GM10266 (cell line): ENCODE measurements around the gene TMEM132C.

Experiments
- DNase-seq: peaks from one replicate; pipeline ENCODE4 v3.0.0; 2012; ENCODE audit errors: extremely low spot score
- TF ChIP-seq, protein P1 (sequence below): IDR thresholded peaks from 2 replicates; pipeline ENCODE4 v1.5.1; 2012; ENCODE audit warnings: mild to moderate bottlenecking, low read depth; ENCODE audit not compliant: control insufficient read depth, insufficient read depth; ENCODE audit errors: missing control alignments

TMEM132C gene

DNA sequence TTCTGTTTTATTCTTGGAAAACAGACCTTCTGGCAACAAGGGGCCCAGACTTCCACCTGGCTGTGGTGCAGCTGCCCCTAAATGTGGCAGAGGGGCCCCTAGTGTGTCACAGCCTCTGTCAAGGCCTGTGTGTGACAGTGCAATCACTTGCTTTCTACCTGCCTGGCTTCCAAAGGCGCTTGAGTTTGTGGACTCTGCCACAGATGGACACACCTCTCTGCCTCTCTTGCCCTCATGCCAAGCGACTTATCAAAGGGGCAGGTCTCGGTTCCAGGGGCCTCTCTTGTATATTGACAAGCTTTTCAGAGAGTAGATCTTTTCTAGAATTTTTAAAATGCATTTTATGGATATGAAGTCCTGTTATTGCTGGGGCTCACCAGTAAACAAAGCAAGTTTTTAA, 339.6 kb downstream of the TMEM132C start:
- TF ChIP-seq, protein P1, sequence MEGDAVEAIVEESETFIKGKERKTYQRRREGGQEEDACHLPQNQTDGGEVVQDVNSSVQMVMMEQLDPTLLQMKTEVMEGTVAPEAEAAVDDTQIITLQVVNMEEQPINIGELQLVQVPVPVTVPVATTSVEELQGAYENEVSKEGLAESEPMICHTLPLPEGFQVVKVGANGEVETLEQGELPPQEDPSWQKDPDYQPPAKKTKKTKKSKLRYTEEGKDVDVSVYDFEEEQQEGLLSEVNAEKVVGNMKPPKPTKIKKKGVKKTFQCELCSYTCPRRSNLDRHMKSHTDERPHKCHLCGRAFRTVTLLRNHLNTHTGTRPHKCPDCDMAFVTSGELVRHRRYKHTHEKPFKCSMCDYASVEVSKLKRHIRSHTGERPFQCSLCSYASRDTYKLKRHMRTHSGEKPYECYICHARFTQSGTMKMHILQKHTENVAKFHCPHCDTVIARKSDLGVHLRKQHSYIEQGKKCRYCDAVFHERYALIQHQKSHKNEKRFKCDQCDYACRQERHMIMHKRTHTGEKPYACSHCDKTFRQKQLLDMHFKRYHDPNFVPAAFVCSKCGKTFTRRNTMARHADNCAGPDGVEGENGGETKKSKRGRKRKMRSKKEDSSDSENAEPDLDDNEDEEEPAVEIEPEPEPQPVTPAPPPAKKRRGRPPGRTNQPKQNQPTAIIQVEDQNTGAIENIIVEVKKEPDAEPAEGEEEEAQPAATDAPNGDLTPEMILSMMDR, result no peak
- DNase-seq, result no peak

DNA sequence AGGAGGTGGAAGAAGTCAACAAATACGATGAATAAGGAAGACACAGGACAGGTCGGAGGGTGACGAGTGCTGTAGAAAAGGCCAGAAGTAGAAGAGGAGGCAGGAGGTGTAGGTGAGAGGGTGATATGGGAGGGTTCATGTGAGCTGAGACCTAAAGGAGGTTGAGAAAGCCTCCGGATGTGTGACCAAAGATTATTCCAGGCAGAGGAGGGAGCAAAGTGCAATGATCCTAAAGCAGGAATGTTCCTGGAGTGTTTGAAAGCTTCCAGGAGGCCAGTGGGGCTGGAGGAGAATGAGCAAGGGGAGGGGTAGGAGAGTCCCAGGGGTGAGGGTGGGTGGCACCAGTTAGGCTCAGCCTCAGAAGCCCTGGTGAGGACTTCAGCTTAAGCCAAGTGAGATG, 340.0 kb downstream of the TMEM132C start:
- DNase-seq, result no peak
- TF ChIP-seq, protein P1, result no peak

DNA sequence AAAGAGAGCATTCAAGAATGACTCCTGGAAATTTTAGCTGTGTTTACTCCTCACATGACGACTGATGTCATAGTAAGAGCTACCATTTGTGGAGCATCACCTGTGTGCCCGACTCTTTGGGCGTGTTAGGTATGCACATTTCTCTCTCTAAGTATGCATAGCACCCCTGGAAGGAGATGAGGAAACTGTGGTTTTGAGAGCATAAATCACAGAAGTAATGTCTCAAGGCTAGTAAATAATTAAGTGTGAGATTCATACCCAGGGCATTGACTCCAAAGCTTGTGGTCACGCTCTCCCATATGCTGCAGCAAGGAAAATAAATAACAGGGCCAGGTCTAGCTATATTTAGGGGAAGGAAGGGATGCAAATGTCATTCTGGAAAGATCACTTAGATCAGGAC, 340.7 kb downstream of the TMEM132C start:
- no peak for DNase-seq
- TF ChIP-seq, protein P1, result no peak

GRCh38 chr12:128609861-128610260, 342.9 kb downstream of the TMEM132C start:
- DNase-seq, result no peak
- TF ChIP-seq, protein P1, result no peak

GRCh38 chr12:128611736-128612135, 344.8 kb downstream of the TMEM132C start:
- TF ChIP-seq, protein P1, result no peak
- no peak for DNase-seq

DNA sequence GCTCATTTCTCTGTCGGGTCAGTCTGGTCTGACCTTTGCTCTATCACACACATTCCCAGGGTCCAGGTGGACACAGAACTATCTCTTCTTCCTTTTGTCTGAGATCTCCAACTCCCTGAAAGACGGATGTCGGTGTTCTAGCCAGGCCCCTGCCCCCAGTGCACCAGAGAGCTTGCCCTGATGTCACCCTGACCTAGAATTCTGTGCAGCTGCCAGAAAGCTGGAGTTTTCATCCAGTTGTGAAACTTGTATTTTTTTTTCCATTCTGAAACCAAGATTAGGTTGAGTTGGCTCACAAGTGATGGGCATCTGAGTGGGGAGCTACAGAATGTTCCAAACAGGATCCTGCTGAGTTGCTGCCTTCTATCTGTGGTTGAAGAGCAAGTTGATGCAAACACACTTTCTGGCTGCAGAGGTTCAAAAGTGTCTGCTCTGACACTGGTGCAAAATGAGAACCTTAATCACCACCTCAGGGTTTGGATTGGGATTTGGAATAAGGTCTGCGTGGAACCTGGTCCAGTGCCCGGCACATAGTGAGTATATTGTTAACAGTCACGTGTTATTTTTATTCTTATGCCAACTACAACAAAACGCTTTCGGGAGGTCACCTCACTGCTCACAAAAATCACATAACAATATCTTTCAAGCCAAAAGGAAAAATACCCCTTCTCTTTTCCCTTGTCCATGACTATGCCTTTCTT, 345.3 kb downstream of the TMEM132C start:
- TF ChIP-seq, protein P1, result no peak
- DNase-seq, result no peak

DNA sequence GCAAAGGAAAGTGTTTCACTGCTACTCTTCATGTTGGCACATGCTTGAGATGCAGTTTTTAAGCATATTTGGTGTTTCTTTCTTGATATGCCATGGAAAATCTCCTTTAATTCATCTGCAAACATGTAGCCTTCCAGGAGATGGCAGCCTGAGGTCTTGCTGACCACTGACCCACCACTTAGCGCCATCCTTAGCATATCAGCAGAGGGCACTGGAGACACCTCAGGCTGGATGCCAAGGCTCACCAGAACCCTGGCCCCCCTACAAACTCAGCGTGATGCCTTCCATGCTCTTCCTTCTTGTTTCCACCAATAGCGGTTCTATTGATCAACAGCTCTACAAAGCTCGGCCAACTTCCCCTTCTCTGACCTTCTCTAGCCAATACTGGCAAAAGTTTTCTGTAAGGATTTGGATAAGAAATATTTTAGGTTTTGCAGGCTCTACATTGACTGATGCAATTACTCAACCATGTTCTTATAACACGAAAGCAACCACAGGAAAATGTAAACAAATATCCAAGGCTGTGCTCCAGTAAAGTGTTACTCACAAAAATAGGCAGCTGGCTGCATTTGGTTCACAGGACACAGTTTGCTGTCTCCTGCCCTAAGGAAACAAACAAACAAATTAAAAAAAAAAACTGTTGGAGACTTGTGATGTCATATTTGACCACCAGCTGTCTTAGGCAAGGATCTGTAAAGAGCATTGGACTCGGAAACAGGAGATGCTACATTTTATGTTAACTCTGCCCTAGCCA, 347.0 kb downstream of the TMEM132C start:
- no peak for DNase-seq
- TF ChIP-seq, protein P1, result no peak
